Gastroesophageal sphincter (tissue), 4 donors: ENCODE measurements around the gene CNTROB. TPM values are rescaled to one million over a fixed set of nuclear protein-coding genes. Genes with fewer than 3 reads are reported as not detected.

Experiments
- ATAC-seq: fragments of 150-250 bp; one replicate; pipeline ENCODE4 v1.9.1; 2016; ENCODE audit warnings: mild to moderate bottlenecking, moderate library complexity
- H3K27ac ChIP-seq, 4 donors: fragments of 200-600 bp; sonication (generic) in 3 of 4; 1 replicate in 3 of 4; 2 replicates in 1 of 4; pipeline ENCODE4 v1.5.1; 2016 to 2019
- H3K27me3 ChIP-seq: fragments of 200-600 bp; sonication (generic); one replicate; pipeline ENCODE4 v1.5.1; 2019
- H3K36me3 ChIP-seq, 2 donors: fragments of 200-600 bp; sonication (generic); one replicate each; pipeline ENCODE4 v1.5.1; 2019; ENCODE audit warnings: control low read depth in 1 of 2
- H3K4me1 ChIP-seq, 3 donors: fragments of 200-600 bp; sonication (generic); 1 replicate in 2 of 3; 2 replicates in 1 of 3; pipeline ENCODE4 v1.5.1; 2016 to 2019; ENCODE audit warnings: control low read depth in 2 of 3
- H3K4me3 ChIP-seq, 2 donors: fragments of 200-600 bp; sonication (generic); one replicate each; pipeline ENCODE4 v1.5.1; 2019; ENCODE audit warnings: mild to moderate bottlenecking in 1 of 2, moderate library complexity in 1 of 2
- H3K9me3 ChIP-seq, 3 donors: fragments of 200-600 bp; sonication (generic); one replicate each; pipeline ENCODE4 v1.5.1; 2017 to 2019; ENCODE audit warnings: control low read depth in 2 of 3
- EP300 ChIP-seq: sonication (generic); formaldehyde crosslinking; IDR thresholded peaks from one replicate; pipeline ENCODE4 v1.6.1; 2017; ENCODE audit warnings: antibody characterized with exemption, mild to moderate bottlenecking
- POLR2A ChIP-seq, 2 donors: fragments of 450-650 bp; IDR thresholded peaks; one replicate each; pipeline ENCODE4 v1.6.1; 2017; ENCODE audit warnings: antibody characterized with exemption in 2 of 2, mild to moderate bottlenecking in 2 of 2, moderate library complexity in 1 of 2
- POLR2AphosphoS5 ChIP-seq: sonication (generic); formaldehyde crosslinking; IDR thresholded peaks from one replicate; pipeline ENCODE4 v1.6.1; 2017; ENCODE audit warnings: antibody characterized with exemption
- WGBS, 2 donors: methylation state at CpG; one replicate each; pipeline ENCODE4 v1.1.5; 2018; ENCODE audit warnings: low coverage in 1 of 2; 5-methylcytosine and 5-hydroxymethylcytosine counted together
- total RNA-seq, 4 donors: library from RNA; depleted of rRNA; stranded (reverse); fragments of >200 nt; gene quantifications; one replicate each; pipeline ENCODE4 v1.1.0, GENCODE V29; 2016
- TF ChIP-seq, protein P1 (sequence below), 4 experiments: fragments of 200-600 bp in 2 of 4; fragments of 450-650 bp in 2 of 4; sonication (generic) in 1 of 4; IDR thresholded peaks; one replicate each; pipeline ENCODE4 v1.5.1; 2017 to 2019; ENCODE audit warnings: antibody characterized with exemption in 4 of 4, mild to moderate bottlenecking in 2 of 4, moderate library complexity in 2 of 4

Gene CNTROB
- total RNA-seq, 4 donors from 2014 or later, result 15.6 to 31.8 (median 18.2) TPM

- Histone ChIP-seq H3K27ac (peak overlapping the region; percentile 65 to 97 (median 91)), H3K9me3 (no peaks in the 10 kb centered on the region), H3K36me3 (peaks cover 0 to 11% of the 10 kb centered on the region in 2 donors), H3K4me1 (peaks cover 6 to 81% (median 44%) of the 10 kb centered on the region in 3 donors), H3K27me3 (no peaks in the 10 kb centered on the region), H3K4me3 (peak overlapping the region; percentile 67 to 86)
- WGBS, 2 donors, result 0% methylated on average over 1 to 29 of the region's 100 CpGs
- TF ChIP-seq POLR2A (IDR thresholded peaks at IDR 0.05) (no peak), POLR2AphosphoS5 (no peak), EP300 (no peak)
- TF ChIP-seq, protein P1, sequence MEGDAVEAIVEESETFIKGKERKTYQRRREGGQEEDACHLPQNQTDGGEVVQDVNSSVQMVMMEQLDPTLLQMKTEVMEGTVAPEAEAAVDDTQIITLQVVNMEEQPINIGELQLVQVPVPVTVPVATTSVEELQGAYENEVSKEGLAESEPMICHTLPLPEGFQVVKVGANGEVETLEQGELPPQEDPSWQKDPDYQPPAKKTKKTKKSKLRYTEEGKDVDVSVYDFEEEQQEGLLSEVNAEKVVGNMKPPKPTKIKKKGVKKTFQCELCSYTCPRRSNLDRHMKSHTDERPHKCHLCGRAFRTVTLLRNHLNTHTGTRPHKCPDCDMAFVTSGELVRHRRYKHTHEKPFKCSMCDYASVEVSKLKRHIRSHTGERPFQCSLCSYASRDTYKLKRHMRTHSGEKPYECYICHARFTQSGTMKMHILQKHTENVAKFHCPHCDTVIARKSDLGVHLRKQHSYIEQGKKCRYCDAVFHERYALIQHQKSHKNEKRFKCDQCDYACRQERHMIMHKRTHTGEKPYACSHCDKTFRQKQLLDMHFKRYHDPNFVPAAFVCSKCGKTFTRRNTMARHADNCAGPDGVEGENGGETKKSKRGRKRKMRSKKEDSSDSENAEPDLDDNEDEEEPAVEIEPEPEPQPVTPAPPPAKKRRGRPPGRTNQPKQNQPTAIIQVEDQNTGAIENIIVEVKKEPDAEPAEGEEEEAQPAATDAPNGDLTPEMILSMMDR (IDR thresholded peaks at IDR 0.05), result no peak
- no peak for ATAC-seq
Observed at GRCh38 chr17:7884581-7885366, 47.2 kb upstream of the CNTROB start.

DNA sequence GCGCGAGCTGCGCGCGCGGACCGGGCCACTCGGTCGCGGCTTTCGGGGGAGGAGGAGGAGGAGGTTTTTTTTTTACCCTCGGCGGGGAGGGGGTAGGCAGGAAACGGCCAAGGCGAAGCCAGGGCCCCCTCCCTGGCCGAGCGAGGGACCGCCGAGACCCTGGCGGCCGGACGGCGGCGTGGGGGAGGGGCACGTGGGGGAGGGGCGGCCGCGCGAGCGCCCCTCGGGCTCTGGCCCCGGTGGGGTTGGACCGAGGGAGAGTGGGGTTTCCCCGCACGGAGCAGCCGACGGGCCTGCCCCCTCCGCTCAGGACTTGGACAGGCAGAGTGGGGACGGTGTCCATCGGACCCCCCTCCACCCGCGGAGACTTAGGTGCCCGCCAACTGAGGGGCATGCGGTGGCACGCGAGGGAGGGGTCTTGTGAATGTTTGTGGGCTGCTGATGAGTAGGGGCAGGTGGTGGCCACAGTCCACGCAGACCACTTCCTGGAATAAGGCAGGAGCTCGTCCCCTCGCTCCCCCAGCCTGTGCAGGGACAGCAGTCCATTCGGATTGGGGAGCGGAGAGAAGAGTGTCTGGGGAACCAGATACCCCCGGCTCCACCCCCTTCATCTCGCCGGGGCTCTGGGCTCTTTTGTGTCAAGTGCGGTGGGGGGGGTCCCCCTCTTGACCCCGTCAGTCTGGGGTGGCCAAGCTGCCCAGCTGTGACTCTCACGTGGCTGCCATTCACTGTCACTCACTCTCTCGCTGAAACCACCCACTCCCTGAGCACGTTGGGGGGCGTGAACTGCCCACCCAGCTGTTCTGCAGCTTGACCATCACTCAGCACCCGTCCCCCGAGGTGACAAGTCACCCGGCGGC lies 46.4 kb upstream of the CNTROB start:
- no peaks in the 10 kb centered on the region for H3K9me3 ChIP-seq
- TF ChIP-seq POLR2AphosphoS5, result no peak
- TF ChIP-seq EP300, result no peak
- TF ChIP-seq, protein P1 (IDR thresholded peaks at IDR 0.05), result no peak
- TF ChIP-seq POLR2A (IDR thresholded peaks at IDR 0.05), result peak in 1 of 2 donors; percentile 6
- H3K36me3 ChIP-seq, result peaks cover 0 to 6% of the 10 kb centered on the region in 2 donors
- no peak for ATAC-seq
- 0% methylated on average over 3 to 6 of the region's 64 CpGs for WGBS, 2 donors
- peak overlapping the region; percentile 59 to 97 (median 91) for H3K27ac ChIP-seq
- peaks cover 6 to 89% (median 48%) of the 10 kb centered on the region in 3 donors for H3K4me1 ChIP-seq
- H3K27me3 ChIP-seq, result no peaks in the 10 kb centered on the region
- peak overlapping the region; percentile 67 to 86 for H3K4me3 ChIP-seq

GRCh38 chr17:7886227-7887037 lies 45.6 kb upstream of the CNTROB start:
- H3K4me1 ChIP-seq, result peaks cover 6 to 87% (median 48%) of the 10 kb centered on the region in 3 donors
- peak overlapping the region; percentile 59 to 97 (median 91) for H3K27ac ChIP-seq
- peak overlapping the region; percentile 67 to 86 for H3K4me3 ChIP-seq
- ATAC-seq, result no peak
- TF ChIP-seq, protein P1 (IDR thresholded peaks at IDR 0.05), result peak in 3 of 4 experiments; percentile 4 to 5 (median 5)
- no peak for TF ChIP-seq POLR2AphosphoS5
- no peak for TF ChIP-seq EP300
- H3K27me3 ChIP-seq, result no peaks in the 10 kb centered on the region
- H3K36me3 ChIP-seq, result peaks cover 0 to 9% of the 10 kb centered on the region in 2 donors
- WGBS, 2 donors, result 0 to 2% methylated on average over 1 to 13 of the region's 30 CpGs
- no peaks in the 10 kb centered on the region for H3K9me3 ChIP-seq

DNA sequence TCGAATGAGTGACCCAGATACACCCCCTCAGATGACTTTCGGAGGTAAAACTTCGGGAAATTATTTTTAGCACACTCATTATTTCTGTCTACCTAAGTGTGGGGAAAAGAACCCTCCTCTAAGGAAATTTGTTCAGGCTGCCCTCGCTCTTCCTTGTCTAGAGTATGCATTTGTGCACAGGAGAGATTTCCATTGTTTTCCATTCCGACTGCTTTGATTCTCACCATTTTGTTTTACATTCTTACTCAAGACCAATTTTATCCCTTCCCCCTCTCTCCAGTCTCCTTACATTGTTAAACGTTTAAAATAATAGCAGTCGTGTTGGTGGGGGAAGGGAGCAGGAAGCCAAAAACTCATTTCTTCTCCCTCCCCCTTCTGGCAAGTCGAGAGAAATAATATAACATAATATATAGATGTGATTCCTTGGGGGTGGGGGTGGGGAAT lies 44.9 kb upstream of the CNTROB start:
- H3K27me3 ChIP-seq, result no peaks in the 10 kb centered on the region
- TF ChIP-seq EP300 (no peak), POLR2AphosphoS5 (no peak), POLR2A (IDR thresholded peaks at IDR 0.05) (no peak)
- TF ChIP-seq, protein P1 (IDR thresholded peaks at IDR 0.05), result no peak
- no peak for ATAC-seq
- H3K36me3 ChIP-seq, result peaks cover 0 to 15% of the 10 kb centered on the region in 2 donors
- no peaks in the 10 kb centered on the region for H3K9me3 ChIP-seq
- H3K27ac ChIP-seq, result peak overlapping the region; percentile 59 to 97 (median 91)
- H3K4me3 ChIP-seq, result peak overlapping the region; percentile 4 to 67
- WGBS, 2 donors, result 4 to 6% methylated on average over 8 of the region's 8 CpGs
- H3K4me1 ChIP-seq, result peaks cover 6 to 81% (median 43%) of the 10 kb centered on the region in 3 donors
